AG20443 (cell line): ENCODE data around the gene FSTL5.

Experiments used
- DNase-seq: peaks from one replicate; pipeline ENCODE4 v3.0.0; 2012; ENCODE audit warnings: low spot score, mixed read lengths

FSTL5 gene

DNA sequence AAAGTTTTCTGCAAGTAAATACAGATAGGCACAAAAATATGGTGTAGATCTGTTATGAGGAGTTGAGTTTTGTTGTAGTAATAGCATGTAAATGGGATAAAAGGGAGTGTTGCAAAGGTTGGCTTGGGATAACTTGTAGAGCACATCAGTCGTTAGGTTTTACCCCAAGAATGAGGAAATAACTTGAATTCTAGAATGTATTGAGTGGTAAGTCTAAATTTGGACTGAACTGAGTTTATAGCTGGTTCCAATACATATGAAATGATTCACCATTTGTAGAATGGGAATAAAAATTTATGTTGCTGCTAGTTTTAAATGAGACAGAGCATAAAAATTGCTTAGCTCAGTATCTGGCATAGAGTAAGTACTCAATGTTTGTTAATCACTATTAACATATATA lies 719.2 kb downstream of the FSTL5 start:
- DNase-seq: no peak

DNA sequence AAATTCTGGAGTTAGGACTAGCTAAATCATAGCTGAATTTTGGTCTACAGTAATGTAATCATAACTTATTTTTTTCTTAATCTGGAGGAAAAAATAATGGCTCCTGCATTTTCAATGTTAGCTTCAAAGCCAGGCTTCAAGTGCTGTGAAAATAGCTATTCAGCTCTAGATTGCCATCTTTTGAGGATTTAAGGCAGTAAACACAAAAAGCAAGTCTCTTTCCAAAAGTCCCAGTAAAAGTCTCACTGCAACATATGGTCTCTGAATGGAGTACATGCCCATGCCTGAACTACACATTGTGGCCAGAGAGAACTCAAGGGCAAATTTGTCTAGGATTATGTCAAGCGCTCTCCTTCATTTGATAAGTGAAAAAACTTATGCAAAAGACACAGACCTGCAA lies 720.9 kb downstream of the FSTL5 start:
- DNase-seq: no peak

DNA sequence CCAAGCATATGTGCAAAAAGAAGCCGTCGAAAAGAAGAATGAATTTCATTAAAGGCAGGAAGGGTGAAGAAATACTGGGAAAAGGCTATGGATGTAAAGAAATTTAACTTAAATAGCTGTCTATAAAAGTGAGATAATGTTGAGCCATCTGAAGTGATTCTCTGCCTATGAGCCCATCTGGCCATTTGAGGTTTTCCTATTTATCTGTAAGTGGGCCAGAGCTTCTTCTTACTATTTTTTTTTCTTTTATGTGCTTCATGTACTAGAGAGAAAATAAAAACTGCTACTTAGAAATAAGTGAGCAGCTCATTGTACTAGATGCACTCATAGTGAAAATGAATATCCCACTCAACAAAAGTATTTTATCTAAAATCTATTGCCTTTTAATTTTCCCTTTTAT lies 725.7 kb downstream of the FSTL5 start:
- no peak for DNase-seq

DNA sequence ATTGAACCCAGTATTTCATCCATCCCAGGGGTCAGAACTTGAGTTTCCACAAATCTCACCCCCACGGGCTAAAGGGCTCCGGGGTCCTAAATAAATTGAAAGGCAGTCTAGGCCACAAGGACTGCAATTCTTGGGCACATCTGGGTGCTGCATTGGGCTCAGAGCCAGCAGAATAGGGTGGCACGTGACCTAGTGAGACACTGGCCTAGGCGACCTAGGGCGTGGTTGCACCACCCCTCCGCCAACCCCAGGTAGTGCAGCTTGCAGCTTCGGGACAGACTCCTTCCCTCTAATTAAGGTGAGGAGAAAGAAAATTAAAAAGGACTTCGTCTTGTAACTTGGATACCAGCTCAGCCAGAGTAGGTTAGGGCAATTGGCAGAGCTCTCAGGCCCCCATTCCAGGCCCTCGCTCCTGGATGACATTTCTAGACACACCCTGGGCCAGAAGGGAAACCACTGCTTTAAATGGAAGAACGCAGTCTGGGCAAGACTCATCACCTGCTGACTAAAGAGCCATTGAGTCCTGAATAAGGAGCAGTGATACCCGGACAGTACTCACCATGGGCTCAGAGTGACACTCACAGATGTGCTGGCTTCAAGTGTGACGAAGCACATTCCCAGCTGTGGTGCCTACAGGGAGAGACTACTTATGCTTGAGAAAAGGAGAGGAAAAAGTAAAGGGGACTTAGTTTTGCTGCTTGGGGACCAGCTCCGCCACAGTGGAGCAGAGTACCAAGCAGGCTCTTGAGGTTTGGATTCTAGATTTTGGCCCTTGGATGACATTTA lies 735.4 kb downstream of the FSTL5 start:
- DNase-seq: no peak

DNA sequence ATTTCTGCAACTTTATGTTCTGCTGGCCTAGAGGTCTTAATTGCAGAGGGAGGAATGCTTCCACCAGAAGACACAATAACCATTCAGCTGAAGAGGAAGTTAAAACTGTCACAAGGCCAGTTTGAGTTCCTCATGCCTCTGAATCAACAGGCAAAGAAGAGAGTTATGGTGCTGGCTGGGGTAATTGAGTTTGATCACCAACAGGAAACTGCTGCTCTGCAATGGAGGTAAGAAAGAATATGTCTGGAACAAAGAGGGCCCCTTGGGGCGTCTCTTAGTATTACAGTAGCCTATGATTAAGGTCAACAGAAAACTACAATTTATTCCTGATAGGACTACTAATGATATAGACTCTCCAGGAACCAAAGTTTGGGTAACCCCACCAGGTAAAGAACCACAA lies 744.0 kb downstream of the FSTL5 start:
- DNase-seq: no peak

DNA sequence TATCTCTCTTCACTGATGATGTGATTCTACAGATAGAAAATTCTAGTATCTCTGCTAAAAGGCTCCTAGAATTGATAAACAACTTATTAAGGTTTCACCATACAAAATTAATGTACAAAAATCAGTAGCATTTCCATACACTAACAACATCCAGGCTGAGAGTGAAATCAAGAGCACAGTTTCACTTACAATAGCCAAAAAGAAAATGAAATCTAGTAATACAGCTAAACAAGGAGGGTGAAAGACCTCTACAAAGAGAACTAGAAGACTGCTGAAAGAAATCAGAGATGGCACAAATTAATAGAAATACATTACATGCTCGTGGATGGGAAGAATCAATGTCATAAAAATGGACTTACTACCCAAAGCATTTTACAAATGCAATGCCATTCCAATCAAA lies 751.9 kb downstream of the FSTL5 start:
- DNase-seq: no peak

DNA sequence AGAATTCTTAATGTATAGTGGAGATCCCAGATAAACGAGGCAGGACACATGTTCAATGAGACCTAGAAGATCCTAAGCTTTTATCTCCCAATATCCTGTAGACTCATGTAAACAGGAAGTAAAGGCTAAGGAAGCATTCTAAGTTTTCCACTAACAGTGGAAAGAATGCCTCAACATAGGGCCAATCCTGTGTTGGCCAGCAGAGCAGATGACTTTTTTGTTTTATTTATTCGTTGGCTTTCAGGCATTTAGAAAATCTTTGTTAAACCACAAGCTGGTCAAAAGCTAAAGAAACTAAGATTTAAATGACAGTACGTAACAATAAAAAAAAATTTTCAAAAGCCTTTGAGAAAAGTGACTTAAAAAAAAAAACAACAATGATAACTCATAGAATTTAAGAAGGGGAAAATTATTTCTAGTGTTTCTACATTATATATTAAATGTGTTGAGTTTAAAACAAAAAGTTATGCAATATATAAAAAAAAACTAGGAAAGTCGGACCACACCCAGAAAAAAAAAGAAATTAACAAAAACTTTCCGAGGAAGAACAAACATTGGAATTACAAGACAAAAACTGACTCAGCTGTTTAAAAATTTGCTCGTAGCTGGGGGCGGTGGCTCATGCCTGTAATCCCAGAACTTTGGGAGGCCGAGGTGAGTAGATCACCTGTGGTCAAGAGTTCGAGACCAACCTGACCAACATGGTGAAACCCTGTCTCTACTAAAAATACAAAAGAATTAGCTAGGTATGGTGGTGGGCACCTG lies 759.3 kb downstream of the FSTL5 start:
- no peak for DNase-seq

DNA sequence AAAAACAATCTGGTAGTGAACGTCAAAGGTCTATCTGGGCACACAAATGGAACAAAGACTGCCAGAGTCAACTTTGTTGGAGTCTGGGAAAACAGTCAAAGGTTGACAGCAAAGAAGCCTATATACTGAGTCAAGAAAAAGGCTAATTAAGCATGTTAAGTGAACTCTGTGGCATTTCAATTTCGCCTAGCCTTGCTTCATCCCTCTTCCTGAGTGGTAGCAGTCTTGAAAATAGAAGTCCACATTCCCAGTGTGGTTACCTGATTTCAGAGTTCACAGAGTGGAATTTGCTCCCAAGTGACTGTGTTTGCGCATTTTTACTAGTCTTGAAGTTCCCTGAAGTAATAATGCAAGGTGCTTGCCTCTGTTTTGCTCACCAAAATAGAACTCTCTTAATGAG lies 760.0 kb downstream of the FSTL5 start:
- DNase-seq: no peak

DNA sequence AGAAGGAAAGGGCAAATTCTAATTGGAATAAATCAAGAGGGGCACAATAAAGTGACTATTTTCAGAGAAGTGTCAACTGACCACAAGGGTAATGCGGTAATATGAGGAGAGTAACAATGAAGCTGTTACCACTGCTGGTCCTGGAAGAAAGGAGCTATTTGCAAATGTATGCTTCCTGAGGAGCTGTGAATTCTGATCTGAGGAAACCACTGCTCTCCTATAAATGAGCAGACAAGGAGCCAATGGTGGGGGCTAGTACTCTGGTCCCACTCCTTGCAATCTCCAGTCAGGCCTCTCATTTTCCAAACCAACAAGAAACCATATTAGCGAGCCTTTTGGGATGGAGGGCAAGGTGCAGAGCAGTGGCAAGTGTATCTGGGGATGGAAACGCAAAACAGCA lies 770.2 kb downstream of the FSTL5 start:
- DNase-seq: no peak

DNA sequence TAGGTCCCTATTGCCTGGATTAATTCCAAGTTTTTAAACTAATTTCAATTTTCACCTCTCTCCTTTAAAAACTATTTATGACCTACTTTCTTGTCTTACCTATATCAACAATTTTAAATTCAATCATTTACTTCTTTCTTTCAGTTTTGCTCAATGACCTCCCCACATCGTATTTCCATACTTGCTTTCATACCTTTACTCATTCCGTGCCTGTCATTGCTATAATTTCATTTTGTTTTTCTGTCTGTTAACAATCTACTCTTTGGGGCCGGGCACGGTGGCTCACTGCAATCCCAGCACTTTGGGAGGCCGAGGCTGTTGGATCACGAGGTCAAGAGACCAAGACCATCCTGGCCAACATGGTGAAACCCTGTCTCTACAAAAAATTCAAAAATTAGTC lies 781.1 kb downstream of the FSTL5 start:
- no peak for DNase-seq

DNA sequence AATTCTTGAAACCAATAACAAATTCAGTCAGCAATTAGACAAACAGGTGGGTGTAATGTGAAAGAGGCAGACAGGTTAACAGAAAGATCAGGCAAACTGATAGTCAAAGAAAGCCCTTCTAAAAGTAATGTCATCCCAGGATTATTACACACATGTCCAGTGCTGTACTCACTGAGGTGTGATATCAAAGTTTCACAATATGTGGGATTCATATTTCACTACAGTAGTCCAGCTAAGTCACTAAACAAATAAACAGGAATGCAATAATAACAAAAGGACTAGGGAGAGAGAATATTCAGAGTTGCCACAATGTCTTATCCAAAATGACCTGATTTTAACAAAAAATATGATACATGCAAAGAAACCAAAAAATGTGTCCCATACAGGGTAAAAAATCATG lies 787.5 kb downstream of the FSTL5 start:
- DNase-seq: no peak

DNA sequence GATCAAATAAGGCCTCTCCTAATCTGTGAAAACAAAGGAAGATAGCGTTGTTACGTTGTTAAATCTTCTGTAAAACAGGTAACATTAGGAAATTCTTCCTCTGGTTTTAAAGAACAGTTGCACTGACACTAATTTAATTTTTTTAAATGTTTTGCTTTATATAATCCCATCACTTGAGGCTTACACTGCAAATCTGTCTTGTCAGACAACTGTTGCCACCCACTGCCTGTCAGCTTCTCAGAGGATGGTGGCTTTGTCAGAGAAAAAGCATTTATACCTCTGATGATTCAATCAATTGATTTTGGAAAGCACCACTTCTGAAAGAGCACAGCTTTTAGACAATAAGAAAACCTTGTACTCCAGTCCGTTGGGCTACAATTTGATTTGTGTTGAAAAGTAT lies 799.1 kb downstream of the FSTL5 start:
- no peak for DNase-seq

DNA sequence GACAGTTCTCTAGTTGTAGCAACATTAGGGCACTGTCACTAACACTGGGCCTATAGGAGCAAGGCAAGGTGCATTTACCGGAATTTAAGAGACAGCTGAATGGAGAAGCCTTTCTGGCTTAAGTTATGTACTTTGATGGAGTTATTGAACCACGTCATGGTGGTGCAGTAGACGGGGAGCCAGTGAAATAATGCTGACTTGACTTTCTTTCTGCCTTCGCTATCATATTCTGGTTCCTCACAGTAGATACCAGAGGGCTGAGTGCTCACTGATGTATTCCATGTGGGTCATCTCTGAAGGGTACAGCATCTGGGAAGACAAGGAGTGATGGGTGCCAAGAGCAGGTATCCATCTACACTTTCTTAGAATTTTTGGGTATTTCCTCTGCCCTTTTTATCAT lies 802.8 kb downstream of the FSTL5 start:
- DNase-seq: no peak

DNA sequence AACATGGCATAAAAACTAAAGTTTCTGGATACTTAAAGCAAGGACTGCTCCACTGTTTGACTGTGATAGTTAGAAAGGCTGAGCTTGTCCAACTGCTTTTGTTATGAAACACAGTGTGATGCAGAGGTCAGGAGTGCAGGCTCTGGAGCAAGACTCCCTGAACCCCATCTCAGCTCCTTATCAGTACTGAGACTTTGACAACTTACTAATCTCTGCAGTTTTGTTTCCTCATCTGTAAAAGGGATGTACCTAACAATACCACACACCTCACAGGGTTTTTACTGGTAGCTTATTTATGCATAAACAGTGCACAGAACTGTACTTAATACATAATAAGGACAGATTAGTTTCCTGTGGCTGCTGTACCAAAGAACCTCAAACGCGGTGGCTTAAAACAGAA lies 804.3 kb downstream of the FSTL5 start:
- no peak for DNase-seq

DNA sequence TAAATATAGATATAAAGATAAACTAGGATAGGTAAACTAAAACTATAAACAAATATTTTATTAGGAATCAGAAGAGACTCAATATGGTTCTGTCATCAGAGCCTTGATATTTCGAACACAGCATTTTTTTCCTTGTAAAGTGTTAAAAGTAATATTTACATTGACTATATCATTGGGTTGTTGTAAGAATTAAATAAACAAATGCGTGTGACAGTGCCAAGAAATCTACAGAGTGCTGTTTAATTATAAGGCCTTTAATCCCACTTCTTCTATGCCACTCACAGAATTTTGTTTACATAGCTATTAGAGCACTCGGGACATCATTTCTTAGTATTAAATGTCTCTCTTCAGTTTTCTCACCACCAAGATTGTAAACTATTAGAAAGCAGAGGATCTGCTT lies 807.4 kb downstream of the FSTL5 start:
- DNase-seq: no peak

DNA sequence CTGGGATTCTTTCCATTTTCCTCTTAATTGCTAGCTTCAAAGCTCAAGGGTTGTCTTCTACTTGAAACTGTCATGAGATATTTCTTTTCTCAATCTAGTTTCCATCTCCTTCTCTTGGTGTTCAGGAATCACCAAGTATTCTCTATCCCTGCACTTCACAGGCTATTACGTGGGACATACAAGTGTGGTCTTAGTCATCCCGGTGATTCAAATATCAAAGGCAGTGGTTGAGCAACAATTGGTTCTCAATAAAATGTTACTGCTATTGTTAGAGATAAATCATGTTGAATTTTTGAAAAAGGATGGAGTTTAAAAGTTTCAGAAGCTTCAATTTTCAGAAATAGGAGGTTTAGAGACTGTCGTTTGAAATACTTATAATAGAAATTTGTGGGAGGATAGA lies 812.9 kb downstream of the FSTL5 start:
- DNase-seq: no peak

DNA sequence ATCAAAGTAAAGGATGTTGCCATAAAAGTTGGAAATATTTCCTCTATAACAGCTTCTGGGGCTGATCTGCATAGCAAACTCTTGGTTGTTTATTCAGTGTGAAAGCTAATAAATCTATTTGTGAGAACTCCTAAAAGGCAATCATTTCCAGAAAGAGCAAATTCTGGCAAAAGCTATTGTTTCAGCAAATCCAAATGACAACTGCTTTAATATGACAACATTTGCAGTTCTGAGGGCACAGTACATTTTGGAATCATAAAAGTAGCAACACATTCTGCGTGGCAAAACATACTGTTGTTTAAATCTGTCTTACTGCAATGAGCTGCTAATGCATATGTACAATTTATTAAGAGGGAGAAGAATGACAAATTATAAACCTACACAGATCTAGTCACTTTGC lies 818.1 kb downstream of the FSTL5 start:
- DNase-seq: no peak

DNA sequence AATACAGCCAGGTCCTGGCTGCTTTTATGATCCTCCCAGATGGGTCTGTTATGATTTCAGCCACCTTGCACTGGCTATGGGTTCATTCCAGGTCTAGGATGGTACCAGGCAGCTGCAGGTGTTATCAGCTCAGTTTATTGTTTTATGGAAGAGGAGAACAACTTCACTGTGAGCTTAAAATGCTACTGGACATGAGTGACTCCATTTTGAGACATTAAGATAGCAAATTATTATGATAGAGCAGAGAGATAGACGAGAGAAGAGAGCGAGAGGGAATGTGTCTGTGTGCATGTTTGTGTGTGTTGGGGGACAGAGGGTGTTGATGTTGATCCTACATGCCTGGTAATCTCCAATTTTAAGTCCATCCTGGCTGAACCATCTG lies 820.2 kb downstream of the FSTL5 start:
- DNase-seq: no peak

DNA sequence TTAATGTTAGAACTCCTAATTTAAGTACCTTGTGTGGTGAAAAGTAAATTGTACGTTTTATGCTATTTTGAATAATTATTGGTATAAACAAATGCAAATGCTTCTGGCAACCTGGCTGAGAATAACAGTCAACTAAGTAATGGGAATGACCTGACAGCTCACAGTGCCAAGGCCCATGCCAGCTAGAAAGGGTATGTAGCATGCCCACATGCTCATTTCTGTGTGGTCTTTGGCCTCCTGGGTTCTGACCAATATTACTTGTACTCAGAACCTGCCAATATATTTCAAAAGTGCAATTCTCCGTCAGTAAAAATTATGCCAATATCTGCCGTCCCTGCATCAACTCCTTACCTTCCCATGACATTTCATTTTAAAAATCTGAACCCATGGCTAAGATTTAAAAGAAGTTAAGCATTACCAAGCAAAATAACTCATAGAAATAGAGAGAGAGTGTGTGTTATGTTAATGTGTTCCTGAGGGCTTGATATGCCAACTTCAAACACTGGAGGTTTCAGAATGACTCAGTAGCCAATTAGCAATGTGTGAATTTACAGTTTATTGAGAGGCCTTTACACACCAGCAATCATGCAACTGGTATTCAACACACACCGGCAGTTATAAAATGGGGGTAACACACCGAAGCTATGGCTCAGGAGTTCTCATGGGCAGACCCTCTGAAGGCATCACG lies 820.8 kb downstream of the FSTL5 start:
- DNase-seq: no peak

DNA sequence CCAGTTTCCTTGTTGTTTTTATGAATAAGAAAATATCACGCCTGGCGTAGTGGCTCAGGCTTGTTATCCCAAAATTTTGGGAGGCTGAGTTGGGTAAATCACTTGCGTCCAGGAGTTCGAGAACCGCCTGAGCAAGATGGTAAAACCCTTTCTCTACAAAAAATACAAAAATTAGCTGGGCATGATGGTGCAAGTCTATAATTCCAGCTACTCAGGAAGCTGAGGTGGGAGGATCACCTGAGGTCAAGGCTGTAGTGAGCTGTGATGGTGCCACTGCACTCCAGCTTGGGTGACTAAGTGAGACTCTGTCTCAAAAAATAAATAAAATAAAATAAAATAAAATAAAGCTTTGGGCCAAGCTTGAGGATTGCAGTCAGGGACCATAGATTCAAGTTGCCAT lies 827.2 kb downstream of the FSTL5 start:
- DNase-seq: no peak

DNA sequence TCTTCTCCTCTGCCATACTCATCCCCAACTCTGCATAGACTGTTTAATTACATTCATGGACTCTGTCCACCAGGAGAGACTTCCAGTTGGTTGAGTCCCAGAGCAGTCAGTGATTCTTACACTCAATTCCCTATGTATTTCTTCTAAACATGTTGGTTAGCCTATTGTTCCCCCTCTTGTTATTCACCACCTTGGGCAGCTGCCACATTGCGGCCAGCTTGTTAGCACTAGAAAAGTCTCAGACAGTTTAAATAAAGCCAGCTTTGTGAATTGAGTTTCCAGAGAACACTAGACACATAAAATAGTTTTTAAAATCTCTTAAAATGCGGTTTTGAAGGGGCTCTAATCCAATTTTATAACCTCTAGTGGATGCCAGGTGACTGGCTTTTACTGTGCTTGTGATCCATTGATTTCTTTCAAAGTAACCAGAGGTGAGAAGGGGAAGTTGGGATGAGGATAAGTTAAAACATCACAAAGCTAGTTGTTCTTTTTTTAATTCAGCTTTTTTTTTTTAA lies 827.7 kb downstream of the FSTL5 start:
- no peak for DNase-seq
